B cell (primary cell): Measurements from ENCODE around the gene CCDC81. TPM values are rescaled to one million over a fixed set of nuclear protein-coding genes. Genes with fewer than 3 reads are reported as not detected.

Source experiments
- ATAC-seq: fragments of 200-7000 bp; cut with Tn5 transposase; one replicate; pipeline ENCODE4 v1.10.0; 2021; ENCODE audit warnings: low read depth, mild to moderate bottlenecking, moderate number of reproducible peaks, moderate library complexity
- CTCF ChIA-PET: fragments of 350-600 bp; sonication (Branson Sonifier 250); formaldehyde crosslinking; loops from one replicate; lab custom pipeline; 2021; ENCODE audit warnings: antibody characterized with exemption, inconsistent platforms; lab: Charles Lee
- POLR2A ChIA-PET: fragments of 350-600 bp; sonication (Branson Sonifier 250); formaldehyde crosslinking; loops from one replicate; lab custom pipeline; 2021; ENCODE audit warnings: antibody characterized with exemption; lab: Charles Lee
- DNase-seq: peaks from one replicate; pipeline ENCODE4 v3.0.0; 2013
- H2AFZ ChIP-seq: 2 replicates; pipeline ENCODE4 v1.6.1; 2012; ENCODE audit warnings: mild to moderate bottlenecking, low read depth, low read length; ENCODE audit not compliant: insufficient read depth, poor library complexity, severe bottlenecking
- H3K27ac ChIP-seq, 2 donors: 1 replicate in 1 of 2; 2 replicates in 1 of 2; pipeline ENCODE4 v1.5.1; 2012 to 2013; ENCODE audit warnings: low read length in 2 of 2, mild to moderate bottlenecking in 2 of 2, moderate library complexity in 1 of 2
- H3K27me3 ChIP-seq, 4 experiments: fragments of 200-600 bp in 1 of 4; sonication (generic) in 1 of 4; replicated peaks in 1 of 4; 1 replicate in 2 of 4; 2 replicates in 2 of 4; pipeline versions ENCODE4 v1.6.1 to v1.7.0; 2013 to 2016; ENCODE audit warnings: low read length in 3 of 4, mild to moderate bottlenecking in 2 of 4, mixed read lengths in 1 of 4, moderate library complexity in 1 of 4; ENCODE audit not compliant: insufficient read depth in 4 of 4, control insufficient read depth in 3 of 4; ENCODE audit errors: control extremely low read depth in 1 of 4
- H3K36me3 ChIP-seq, 2 experiments: replicated peaks in 1 of 2; 1 replicate in 1 of 2; 2 replicates in 1 of 2; pipeline versions ENCODE4 v1.6.1 to v1.7.1; 2013; ENCODE audit warnings: low read length in 1 of 2; ENCODE audit not compliant: insufficient read depth in 2 of 2, control insufficient read depth in 1 of 2; ENCODE audit errors: control extremely low read depth in 1 of 2, extremely low read depth in 1 of 2
- H3K4me1 ChIP-seq, 2 donors: fragments of 200-600 bp in 1 of 2; sonication (generic) in 1 of 2; 1 replicate in 1 of 2; 2 replicates in 1 of 2; pipeline versions ENCODE4 v1.5.1 to v1.6.1; 2013 to 2017; ENCODE audit warnings: low read length in 2 of 2; ENCODE audit not compliant: control insufficient read depth in 2 of 2, insufficient read depth in 2 of 2
- H3K4me2 ChIP-seq: replicated peaks from 2 replicates; pipeline ENCODE3; 2012; ENCODE audit warnings: mild to moderate bottlenecking, low read depth, low read length; ENCODE audit not compliant: poor library complexity, severe bottlenecking
- H3K4me3 ChIP-seq, 5 experiments: fragments of 200-600 bp in 1 of 5; sonication (generic) in 1 of 5; 1 replicate in 3 of 5; 2 replicates in 2 of 5; pipeline versions ENCODE4 v1.5.1 to v1.7.0; 2011 to 2016; ENCODE audit warnings: low read length in 4 of 5, mild to moderate bottlenecking in 4 of 5, low read depth in 2 of 5, control low read depth in 1 of 5, moderate library complexity in 1 of 5; ENCODE audit not compliant: insufficient read depth in 1 of 5; ENCODE audit errors: control extremely low read depth in 1 of 5, extremely low read depth in 1 of 5
- H3K79me2 ChIP-seq: fragments of 200-600 bp; sonication (generic); one replicate; pipeline ENCODE4 v1.6.0; 2016; ENCODE audit warnings: low read length; ENCODE audit not compliant: control insufficient read depth, insufficient read depth
- H3K9ac ChIP-seq: fragments of 200-600 bp; sonication (generic); 2 replicates; pipeline ENCODE4 v1.6.1; 2017; ENCODE audit warnings: mild to moderate bottlenecking, low read length, moderate library complexity
- H3K9me3 ChIP-seq, 3 donors: one replicate each; pipeline versions ENCODE4 v1.6.1 to v1.7.1; 2013; ENCODE audit warnings: low read length in 2 of 3; ENCODE audit not compliant: control insufficient read depth in 2 of 3, insufficient read depth in 1 of 3; ENCODE audit errors: control extremely low read depth in 1 of 3
- H4K20me1 ChIP-seq: 2 replicates; pipeline ENCODE4 v1.6.0; 2012; ENCODE audit warnings: mild to moderate bottlenecking, low read length; ENCODE audit not compliant: insufficient read depth, control insufficient read depth, poor library complexity, severe bottlenecking
- H3K27ac Mint-ChIP-seq: one replicate; pipeline ENCODE4 v1.8.0; 2021; ENCODE audit warnings: mixed read lengths
- H3K27me3 Mint-ChIP-seq: one replicate; pipeline ENCODE4 v1.8.0; 2021; ENCODE audit warnings: mixed read lengths
- H3K4me1 Mint-ChIP-seq: one replicate; pipeline ENCODE4 v1.8.0; 2021; ENCODE audit warnings: mixed read lengths
- H3K4me3 Mint-ChIP-seq: one replicate; pipeline ENCODE4 v1.8.0; 2021; ENCODE audit warnings: mixed read lengths
- H3K9me3 Mint-ChIP-seq: one replicate; pipeline ENCODE4 v1.8.0; 2022; ENCODE audit warnings: mixed read lengths; ENCODE audit not compliant: insufficient read depth
- CTCF ChIP-seq: fragments of 200-600 bp; IDR thresholded peaks from one replicate; pipeline ENCODE4 v1.8.0; 2022; ENCODE audit warnings: antibody characterized with exemption, mild to moderate bottlenecking
- EZH2 ChIP-seq: IDR thresholded peaks from 2 replicates; pipeline ENCODE4 v1.6.1; 2012; ENCODE audit warnings: borderline replicate concordance, low read depth, mild to moderate bottlenecking, moderate library complexity, low read length; ENCODE audit not compliant: insufficient read depth, poor library complexity, severe bottlenecking
- WGBS: methylation state at CpG from one replicate; pipeline ENCODE4 v1.1.5; 2013; ENCODE audit warnings: missing lambda C conversion rate; ENCODE audit not compliant: insufficient coverage; 5-methylcytosine and 5-hydroxymethylcytosine counted together
- intact Hi-C: fragments of 100-400 bp; cut with micrococcal nuclease; formaldehyde crosslinking; loops from one replicate; pipeline ENCODE4 v1.10.0; 2022
- polyA plus RNA-seq: library from polyadenylated mRNA; depleted of rRNA; stranded (reverse); fragments of >200 nt; gene quantifications from 2 replicates; pipeline ENCODE4 v1.2.3, GENCODE V29; 2012
- total RNA-seq, 2 donors: library from RNA; stranded (reverse); fragments of 120-200 nt in 1 of 2; gene quantifications; 1 replicate in 1 of 2; 2 replicates in 1 of 2; pipeline versions ENCODE4 v1.2.3 to v1.2.4, GENCODE V29; 2013 to 2022

Gene CCDC81
- total and polyA plus RNA-seq, 2 donors (not counting 1 experiment from before 2014, with no cell fraction given), result 0.18 to 0.84 TPM

- Histone ChIP-seq H3K79me2 (no peaks in the 10 kb centered on the region), H3K4me3 (no peak overlapping the region), H2AFZ (no peak overlapping the region), H3K9ac (no peak overlapping the region), H3K4me2 (no peak overlapping the region), H3K27me3 (no peaks in the 10 kb centered on the region), H4K20me1 (no peaks in the 10 kb centered on the region), H3K27ac (no peak overlapping the region), H3K9me3 (no peaks in the 10 kb centered on the region), H3K36me3 (no peaks in the 10 kb centered on the region), H3K4me1 (peaks cover 0 to 3% of the 10 kb centered on the region in 2 donors)
- TF ChIP-seq EZH2, result no peak
- TF ChIP-seq CTCF, result no peak
- Mint-ChIP-seq H3K4me1 (no peaks in the 10 kb centered on the region), H3K27me3 (peaks cover 4% of the 10 kb centered on the region), H3K9me3 (no peaks in the 10 kb centered on the region), H3K27ac (no peak overlapping the region), H3K4me3 (no peak overlapping the region)
- DNase-seq (no peak), ATAC-seq (no peak)
- ChIA-PET CTCF (interaction anchor here (1.1 kb wide), 1 partner anchor 13 kb away, joined by 3 read pairs; no protein-coding TSS in a partner anchor), POLR2A (no interaction called here)
- intact Hi-C loops, result no loop called here
- 41% methylated on average over 3 of the region's 9 CpGs for WGBS
Observed at GRCh38 chr11:86460461-86461385, 86.0 kb downstream of the CCDC81 start.

- H3K4me2 ChIP-seq, result no peak overlapping the region
- no CpG with 5 or more reads among the region's 1 CpG for WGBS
- H3K27me3 ChIP-seq, result no peaks in the 10 kb centered on the region
- intact Hi-C loops, result no loop called here
- H3K36me3 ChIP-seq, result no peaks in the 10 kb centered on the region
- no peaks in the 10 kb centered on the region for H3K4me1 Mint-ChIP-seq
- H3K27me3 Mint-ChIP-seq, result no peaks in the 10 kb centered on the region
- POLR2A ChIA-PET, result no interaction called here
- ATAC-seq (no peak), DNase-seq (no peak)
- H3K4me3 ChIP-seq, result no peak overlapping the region
- no peak overlapping the region for H3K27ac Mint-ChIP-seq
- no peaks in the 10 kb centered on the region for H3K9me3 ChIP-seq
- H2AFZ ChIP-seq, result no peak overlapping the region
- H3K4me3 Mint-ChIP-seq, result no peak overlapping the region
- TF ChIP-seq CTCF, result no peak
- CTCF ChIA-PET, result interaction anchor here (0.6 to 1.9 kb wide), 4 partner anchors 8 to 14 kb away, joined by 3 to 7 read pairs (median 4); no protein-coding TSS in a partner anchor
- H4K20me1 ChIP-seq, result no peaks in the 10 kb centered on the region
- H3K9ac ChIP-seq, result no peak overlapping the region
- no peaks in the 10 kb centered on the region for H3K9me3 Mint-ChIP-seq
- H3K27ac ChIP-seq, result no peak overlapping the region
- no peaks in the 10 kb centered on the region for H3K79me2 ChIP-seq
- H3K4me1 ChIP-seq, result no peaks in the 10 kb centered on the region
Observed at GRCh38 chr11:86461892-86462291, 87.2 kb downstream of the CCDC81 start.
